ENCODE data around the gene PCID2.
"Not testable (repeated sequence)": the region's sequence is repeated elsewhere in the genome, so short reads cannot be mapped to it uniquely, and the experiment has no call there.

Gene PCID2

DNA sequence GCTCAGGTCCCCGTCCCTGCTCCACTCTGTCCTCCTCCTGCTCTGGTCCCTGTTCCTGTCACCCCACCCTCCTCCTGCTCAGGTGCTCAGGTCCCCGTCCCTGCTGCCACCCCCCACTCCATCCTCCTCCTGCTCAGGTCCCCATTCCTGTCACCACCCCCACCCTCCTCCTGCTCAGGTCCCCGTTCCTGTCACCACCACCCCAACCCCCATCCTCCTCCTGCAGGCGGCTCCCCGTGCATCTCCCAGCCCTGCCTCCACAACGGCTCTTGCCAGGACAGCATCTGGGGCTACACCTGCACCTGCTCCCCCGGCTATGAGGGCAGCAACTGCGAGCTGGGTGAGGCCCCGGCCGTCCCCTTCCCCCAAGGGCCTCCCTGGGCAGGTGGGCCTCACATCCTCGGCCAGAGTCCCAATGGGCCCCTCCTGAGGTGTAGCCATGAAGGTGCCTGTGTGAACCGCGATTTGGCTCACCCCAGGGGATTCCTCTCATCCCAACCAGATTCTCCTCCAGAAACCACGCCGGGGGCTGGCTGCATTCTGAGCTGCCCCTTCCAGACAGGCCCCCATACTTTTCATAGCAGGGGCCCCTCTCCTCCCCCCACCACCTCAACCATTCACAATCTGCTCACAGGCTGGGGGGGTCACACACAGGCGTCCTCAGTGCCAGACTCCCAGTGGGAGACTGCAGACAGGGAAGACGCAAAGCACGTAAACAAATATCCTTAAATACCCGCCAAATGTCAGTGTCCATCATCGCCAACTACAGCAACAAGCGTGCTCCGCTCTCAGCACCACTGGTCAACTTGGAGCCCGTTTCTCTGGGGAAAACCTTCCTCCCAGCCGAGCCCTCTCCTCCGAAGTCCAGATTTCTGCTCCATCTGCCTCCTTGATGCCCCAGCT is 45.4 kb downstream of the PCID2 start:
- no peak for DNase-seq

GRCh38 chr13:113161975-113162374 is 46.5 kb downstream of the PCID2 start:
- DNase-seq: not testable (repeated sequence)

DNA sequence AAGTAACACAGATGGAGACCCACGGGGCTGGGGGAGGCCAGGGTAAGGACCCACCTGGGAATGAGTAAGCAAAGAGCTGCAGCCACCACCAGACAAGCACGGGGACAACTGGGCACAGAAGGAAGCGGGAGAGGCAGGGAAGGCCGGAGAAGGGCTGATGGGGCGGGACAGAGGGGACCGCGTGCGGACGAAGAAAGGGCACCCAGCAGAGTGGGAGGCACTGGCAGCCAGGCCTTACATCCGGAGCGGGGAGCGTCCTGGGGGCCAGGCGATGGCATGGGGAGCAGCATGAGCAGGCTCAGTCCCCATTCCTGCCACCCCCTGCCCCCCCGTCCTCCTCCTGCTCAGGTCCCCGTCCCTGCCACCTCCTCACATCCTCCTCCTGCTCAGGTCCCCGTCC is 47.0 kb downstream of the PCID2 start:
- no peak for DNase-seq

DNA sequence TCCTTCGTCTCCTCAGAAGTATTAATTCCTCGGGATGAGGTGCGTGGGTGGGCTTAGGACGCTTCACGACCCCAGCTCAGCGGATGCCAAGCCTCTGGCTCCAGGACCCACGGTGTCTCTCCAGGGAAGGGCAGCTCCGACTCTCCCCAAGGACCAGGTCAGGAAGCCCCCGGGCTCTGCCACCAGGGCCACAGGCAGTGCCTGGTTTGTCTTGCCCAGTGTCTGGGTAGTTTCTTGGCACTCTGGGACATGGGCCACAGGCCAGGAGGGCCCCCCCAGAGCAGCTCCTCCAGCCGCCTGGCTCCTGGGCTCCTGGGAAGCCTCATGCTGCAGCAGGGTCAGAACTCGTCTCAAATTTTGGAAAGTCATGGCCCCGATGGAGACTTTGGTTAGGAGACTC is 47.5 kb downstream of the PCID2 start:
- DNase-seq: no peak

GRCh38 chr13:113159701-113160100 is 48.8 kb downstream of the PCID2 start:
- no peak for DNase-seq

DNA sequence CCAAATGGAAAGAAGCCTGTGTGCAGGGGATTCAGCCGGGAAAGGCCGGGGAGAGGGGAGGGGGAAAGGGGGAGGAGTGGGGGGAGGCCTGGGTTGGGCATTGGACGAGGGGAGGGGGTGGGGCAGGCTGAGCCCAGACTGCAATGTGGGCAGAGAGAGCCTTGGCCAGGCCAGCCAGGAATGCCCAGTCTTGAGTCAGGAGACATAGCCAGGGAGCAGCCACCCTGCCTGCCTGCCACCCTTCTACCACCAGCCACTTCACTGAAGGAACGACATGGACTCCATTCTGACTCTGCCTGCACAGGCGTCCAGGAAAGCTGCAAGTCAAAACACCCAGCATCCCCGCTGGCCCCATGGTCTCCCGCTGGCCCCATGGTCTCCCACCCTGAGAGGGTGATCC is 49.5 kb downstream of the PCID2 start:
- no peak for DNase-seq

DNA sequence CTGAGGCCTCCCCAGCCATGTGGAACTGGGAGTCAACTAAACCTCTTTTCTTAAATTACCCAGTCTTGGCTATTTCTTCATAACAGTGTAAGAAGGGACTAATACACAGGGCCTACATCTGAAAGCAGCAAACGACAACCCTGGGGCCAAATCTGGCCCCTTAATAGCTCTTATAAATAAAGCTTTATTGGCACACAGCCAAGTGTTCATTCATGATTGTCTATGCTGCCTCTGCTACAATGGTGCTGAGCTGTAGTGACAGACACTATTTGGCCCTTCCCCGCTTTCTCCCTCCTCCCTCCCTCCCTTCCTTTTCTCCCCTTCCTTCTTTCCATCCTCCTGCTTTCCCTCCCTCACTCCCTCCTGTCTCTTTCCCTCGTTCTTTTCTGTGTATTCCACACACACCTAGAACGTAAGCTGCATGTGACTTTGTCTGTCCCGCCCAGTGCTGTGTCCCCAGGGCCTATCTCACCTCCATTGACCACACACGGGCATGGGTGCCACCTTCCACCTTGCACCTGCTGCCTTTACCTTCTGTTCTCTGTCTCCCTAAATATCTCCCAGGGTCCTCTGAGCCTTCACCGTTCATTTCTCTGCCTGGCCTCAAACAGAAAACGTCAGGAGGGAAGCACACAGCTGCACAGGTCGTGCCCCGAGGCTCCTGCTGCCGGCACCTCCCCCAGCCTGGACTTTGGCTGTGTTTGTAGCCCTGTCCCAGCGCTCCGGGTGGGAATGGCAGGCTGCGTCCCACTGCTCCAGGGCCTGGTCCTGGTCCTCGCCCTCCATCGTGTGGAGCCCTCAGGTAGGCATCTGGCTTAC is 50.3 kb downstream of the PCID2 start, which contains the start of gene PROZ:
PROZ (plus strand) TSS at position 720 of the 819 bp plus-strand sequence; CDS start at position 733, 13 bp downstream.
- DNase-seq: no peak

GRCh38 chr13:113157206-113157928 is 51.1 kb downstream of the PCID2 start:
- DNase-seq: no peak

DNA sequence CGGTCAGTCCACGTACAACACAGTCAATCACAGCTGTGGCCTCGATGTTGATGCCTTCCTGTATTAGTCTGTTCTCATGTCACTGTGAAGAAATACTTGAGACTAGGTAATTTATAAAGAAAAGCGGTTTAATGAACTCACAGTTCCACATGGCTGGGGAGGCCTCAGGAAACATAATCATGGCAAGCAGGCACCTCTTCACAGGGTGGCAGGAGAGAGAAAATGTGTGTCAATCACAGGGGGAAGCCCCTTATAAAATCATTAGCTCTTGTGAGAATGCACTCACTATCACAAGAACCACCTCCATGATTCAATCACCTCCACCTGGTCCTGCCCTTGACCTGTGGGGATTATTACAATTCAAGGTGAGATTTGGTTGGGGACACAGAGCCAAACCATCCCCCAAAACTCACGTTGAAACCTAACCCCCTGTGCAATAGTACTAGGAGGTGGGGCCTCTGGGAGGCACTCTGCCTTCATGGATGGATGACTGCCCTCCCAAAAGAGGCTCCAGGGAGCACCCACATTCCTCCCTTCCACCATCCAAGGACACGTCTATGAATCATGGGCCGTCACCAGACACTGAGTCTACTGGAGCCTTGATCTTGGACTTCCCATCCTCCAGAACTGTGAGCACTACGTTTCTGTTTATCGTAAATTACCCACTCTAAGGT is 52.4 kb downstream of the PCID2 start:
- DNase-seq: no peak

DNA sequence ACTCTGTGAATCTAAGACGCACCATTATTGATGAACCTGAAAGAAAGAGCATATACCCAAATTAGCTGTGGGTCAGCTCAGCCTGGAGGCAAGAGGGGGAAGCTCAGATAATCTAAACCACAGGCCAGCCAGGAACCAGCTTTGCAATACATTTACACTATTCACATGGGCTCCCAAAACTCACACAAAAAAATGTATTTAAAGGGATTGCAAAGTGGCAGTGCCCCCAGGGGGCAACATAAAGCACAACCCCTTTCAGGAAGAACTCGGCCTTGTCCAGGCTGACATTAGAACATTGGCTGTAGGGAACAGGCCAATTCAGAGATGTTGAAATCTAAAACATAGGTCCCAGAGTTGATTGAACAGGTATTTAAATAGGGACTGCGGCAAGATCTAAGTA is 53.3 kb downstream of the PCID2 start:
- no peak for DNase-seq

DNA sequence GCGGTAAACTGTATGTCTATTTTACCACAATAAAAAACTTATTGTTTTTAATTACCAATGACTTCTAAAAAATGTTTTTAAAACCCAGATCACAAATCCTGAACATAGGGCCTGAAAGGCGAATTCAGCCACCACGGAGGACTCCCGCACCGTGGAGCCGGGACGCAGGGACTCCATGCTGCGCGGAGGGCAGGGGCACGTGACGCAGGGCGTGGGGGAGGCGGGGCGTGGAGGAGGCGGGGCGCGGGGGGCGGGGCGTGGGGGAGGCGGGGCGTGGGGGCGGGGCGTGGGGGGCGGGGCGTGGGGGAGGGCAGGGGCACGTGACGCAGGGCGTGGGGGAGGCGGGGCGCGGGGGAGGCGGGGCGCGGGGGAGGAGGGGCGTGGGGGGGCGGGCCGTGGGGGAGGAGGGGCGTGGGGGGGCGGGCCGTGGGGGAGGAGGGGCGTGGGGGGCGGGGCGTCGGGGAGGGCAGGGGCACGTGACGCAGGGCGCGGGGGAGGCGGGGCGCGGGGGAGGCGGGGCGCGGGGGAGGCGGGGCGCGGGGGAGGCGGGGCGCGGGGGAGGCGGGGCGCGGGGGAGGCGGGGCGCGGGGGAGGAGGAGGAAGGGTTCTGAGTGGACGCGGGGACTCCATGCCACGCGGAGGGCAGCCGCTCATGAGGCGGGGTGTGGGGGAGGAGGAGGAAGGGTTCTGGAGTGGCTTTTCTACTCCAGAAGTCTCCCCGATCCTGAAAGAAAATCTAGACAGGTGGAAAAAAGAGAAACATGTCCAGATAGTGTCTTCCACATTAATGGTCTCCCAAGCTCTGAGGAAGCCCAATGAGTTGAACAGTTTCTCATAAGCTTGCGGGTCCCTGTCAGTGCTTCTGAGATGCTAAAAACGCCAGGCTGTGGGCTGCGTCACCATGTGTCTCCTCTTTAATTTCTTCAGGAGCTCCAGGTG is 54.4 kb downstream of the PCID2 start:
- peak; percentile 68 for DNase-seq

DNA sequence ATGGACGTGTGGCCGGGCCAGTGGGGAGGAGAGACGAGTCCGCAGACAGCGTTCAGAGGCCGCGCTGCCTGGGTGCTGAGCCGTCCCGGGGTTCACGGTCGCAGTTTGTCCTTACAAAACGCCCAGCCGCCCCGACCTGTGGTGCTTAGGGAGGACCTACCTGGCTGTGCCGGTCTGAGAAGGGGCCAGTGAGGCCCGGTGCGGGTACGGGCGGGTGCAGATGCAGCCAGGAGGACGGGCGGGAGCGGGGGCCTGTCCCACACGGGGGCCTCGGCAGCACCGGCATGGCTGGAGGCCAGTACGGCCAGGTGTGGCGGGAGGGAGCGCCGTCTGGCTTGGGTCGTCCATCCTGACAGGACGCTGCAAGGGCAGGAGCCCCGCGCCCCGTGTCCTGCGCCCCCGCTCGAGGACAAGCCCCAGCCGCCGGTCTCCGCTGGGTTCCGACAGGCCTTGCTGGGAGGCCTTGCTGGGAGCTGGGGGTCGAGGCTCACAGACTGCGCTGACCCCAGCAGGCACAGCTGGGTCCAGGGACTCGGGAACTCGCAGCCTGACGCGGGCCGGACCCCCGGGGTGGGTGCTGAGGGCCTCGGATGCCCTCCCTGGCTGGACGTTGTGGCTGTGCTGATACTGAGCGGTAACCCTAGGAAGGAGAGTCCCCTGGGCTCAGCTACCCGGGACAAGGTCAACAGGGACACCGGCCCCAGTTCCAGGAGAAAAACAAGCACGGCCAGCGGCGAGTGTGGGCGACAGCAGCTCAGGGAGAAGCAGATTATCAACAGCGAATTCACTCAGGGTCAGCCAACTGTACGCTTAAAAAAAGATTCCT is 55.3 kb downstream of the PCID2 start:
- no peak for DNase-seq

- DNase-seq: no peak
Observed at GRCh38 chr13:113152691-113152983, 55.8 kb downstream of the PCID2 start.

GRCh38 chr13:113151745-113152690 is 56.5 kb downstream of the PCID2 start:
- DNase-seq: no peak

DNA sequence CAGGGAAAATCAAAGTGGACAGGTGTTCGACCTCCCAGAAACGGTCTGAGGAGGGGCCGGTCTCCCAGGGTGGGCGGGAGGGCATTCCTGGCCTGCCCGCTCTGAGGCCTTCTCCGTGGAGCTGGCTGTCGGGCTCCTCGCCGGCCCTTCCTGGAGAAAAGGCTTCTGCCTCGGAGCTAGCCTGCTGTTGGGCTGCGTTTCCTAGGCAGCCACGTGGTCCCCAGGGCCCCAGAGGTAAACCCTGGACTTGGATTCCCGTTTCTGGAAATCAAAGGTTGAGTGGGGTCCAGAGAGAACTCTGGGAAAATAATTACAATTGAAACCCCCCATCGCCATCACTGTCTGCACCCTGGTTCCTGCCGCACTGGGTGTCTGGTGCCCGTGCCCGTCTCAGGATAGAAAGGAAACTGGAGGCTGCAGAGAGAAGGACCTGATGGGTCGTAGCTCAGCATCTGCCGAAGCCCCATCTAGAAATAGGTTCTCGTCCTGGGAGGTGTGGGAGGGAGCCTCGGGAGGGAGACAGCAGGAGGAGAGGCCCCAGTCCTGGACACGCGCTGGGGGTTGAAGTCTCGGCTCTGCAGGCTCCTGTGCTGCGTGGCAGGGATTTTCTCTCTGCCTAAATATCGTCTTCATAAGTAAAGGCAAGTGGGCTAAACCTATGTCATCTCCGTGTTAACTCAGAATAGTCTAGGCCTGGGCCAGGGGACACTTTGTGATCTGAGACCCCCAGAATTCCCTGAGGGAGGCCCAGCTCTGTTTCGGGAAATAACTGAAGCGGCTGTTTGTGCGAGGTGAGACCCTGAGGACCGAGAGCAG is 57.7 kb downstream of the PCID2 start:
- no peak for DNase-seq

GRCh38 chr13:113149711-113150549 is 58.5 kb downstream of the PCID2 start:
- DNase-seq: no peak

- DNase-seq: no peak
Observed at GRCh38 chr13:113148940-113149503, 59.4 kb downstream of the PCID2 start.

All from activated naive CD4-positive, alpha-beta T cell treated with Interleukin-2 at 50 U/mL for 16 hours (primary cell).